ENCODE data around the gene CBLB. TPM values are rescaled to one million over a fixed set of nuclear protein-coding genes. Genes with fewer than 3 reads are reported as not detected.

CBLB gene
- total RNA-seq, 2 donors from 2014 or later: 28.2 to 62.8 TPM

GRCh38 chr3:105850593-105850992 is 18.2 kb downstream of the CBLB start:
- H3K27me3 ChIP-seq (replicated peaks; ENCODE audit: insufficient read depth): no peaks in the 10 kb centered on the region
- intact Hi-C loops (cut with DNase I): no loop called here
- 92% methylated on average over 2 of the region's 2 CpGs for WGBS

GRCh38 chr3:105848821-105849220 is 20.0 kb downstream of the CBLB start:
- no peak for DNase-seq (ENCODE audit: low spot score)
- Histone ChIP-seq H3K9me3 (no peaks in the 10 kb centered on the region), H3K36me3 (no peaks in the 10 kb centered on the region), H3K4me3 (no peak overlapping the region), H3K27me3 (replicated peaks; ENCODE audit: insufficient read depth) (no peaks in the 10 kb centered on the region), H3K27ac (no peak overlapping the region), H3K4me1 (replicated peaks) (no peaks in the 10 kb centered on the region)
- intact Hi-C loops (cut with DNase I): no loop called here
- TF ChIP-seq POLR2AphosphoS5 (IDR thresholded peaks at IDR 0.05) (no peak), POLR2A (IDR thresholded peaks at IDR 0.05) (no peak), CTCF (IDR thresholded peaks at IDR 0.05) (no peak)
- 95% methylated on average over 3 of the region's 3 CpGs for WGBS

More at GRCh38 chr3:105850593-105850992, 18.2 kb downstream of the CBLB start:
- no peaks in the 10 kb centered on the region for H3K36me3 ChIP-seq
- H3K4me1 ChIP-seq (replicated peaks): no peaks in the 10 kb centered on the region
- no peaks in the 10 kb centered on the region for H3K9me3 ChIP-seq
- no peak for DNase-seq (ENCODE audit: low spot score)
- no peak overlapping the region for H3K27ac ChIP-seq
- no peak overlapping the region for H3K4me3 ChIP-seq
- no peak for TF ChIP-seq POLR2A (IDR thresholded peaks at IDR 0.05)
- no peak for TF ChIP-seq POLR2AphosphoS5 (IDR thresholded peaks at IDR 0.05)
- no peak for TF ChIP-seq CTCF (IDR thresholded peaks at IDR 0.05)

- Histone ChIP-seq H3K4me1 (replicated peaks) (no peaks in the 10 kb centered on the region), H3K27ac (no peak overlapping the region), H3K4me3 (no peak overlapping the region), H3K36me3 (no peaks in the 10 kb centered on the region), H3K9me3 (no peaks in the 10 kb centered on the region), H3K27me3 (replicated peaks; ENCODE audit: insufficient read depth) (no peaks in the 10 kb centered on the region)
- TF ChIP-seq POLR2A (IDR thresholded peaks at IDR 0.05): no peak
- TF ChIP-seq POLR2AphosphoS5 (IDR thresholded peaks at IDR 0.05): no peak
- TF ChIP-seq CTCF (IDR thresholded peaks at IDR 0.05): no peak
- 87% methylated on average over 2 of the region's 2 CpGs for WGBS
- intact Hi-C loops (cut with DNase I): no loop called here
- DNase-seq (ENCODE audit: low spot score): no peak
Measured at GRCh38 chr3:105847865-105848264, 20.9 kb downstream of the CBLB start.

- Histone ChIP-seq H3K4me3 (no peak overlapping the region), H3K4me1 (replicated peaks) (no peaks in the 10 kb centered on the region)
- intact Hi-C loops (cut with DNase I): no loop called here
Measured at GRCh38 chr3:105847452-105847851, 21.4 kb downstream of the CBLB start.

More at GRCh38 chr3:105847452-105847851, 21.4 kb downstream of the CBLB start:
- no peaks in the 10 kb centered on the region for H3K27me3 ChIP-seq (replicated peaks; ENCODE audit: insufficient read depth)
- DNase-seq (ENCODE audit: low spot score): no peak
- 85% methylated on average over 1 of the region's 1 CpG for WGBS
- no peaks in the 10 kb centered on the region for H3K36me3 ChIP-seq
- TF ChIP-seq POLR2A (IDR thresholded peaks at IDR 0.05): no peak
- no peak for TF ChIP-seq POLR2AphosphoS5 (IDR thresholded peaks at IDR 0.05)
- TF ChIP-seq CTCF (IDR thresholded peaks at IDR 0.05): no peak
- no peak overlapping the region for H3K27ac ChIP-seq
- no peaks in the 10 kb centered on the region for H3K9me3 ChIP-seq

Data from prostate gland (tissue), 2 donors.